GM10248 (cell line): ENCODE measurements around the gene RAMP1.

Source experiments
- CTCF ChIA-PET: fragments of 300-600 bp; sonication (Branson Sonifier 250); formaldehyde crosslinking; extraction: SDS; loops from one replicate; lab custom pipeline; 2021; ENCODE audit warnings: antibody characterized with exemption; lab: Yijun Ruan, JAX
- POLR2A ChIA-PET: fragments of 350-650 bp; sonication (Branson Sonifier 250); formaldehyde crosslinking; extraction: SDS; loops from one replicate; lab custom pipeline; 2020; ENCODE audit warnings: antibody characterized with exemption; lab: Yijun Ruan, JAX
- DNase-seq: peaks from one replicate; pipeline ENCODE4 v3.0.0; 2012; ENCODE audit errors: extremely low spot score
- CTCF ChIP-seq: IDR thresholded peaks from 2 replicates; pipeline ENCODE4 v1.5.1; 2012; ENCODE audit warnings: mild to moderate bottlenecking, low read depth; ENCODE audit errors: extremely low read depth, missing control alignments, control extremely low read depth

RAMP1 gene

GRCh38 chr2:237952851-237953250 is 93.4 kb downstream of the RAMP1 start:
- POLR2A ChIA-PET: no interaction called here
- CTCF ChIA-PET: interaction anchor here (1.4 to 2.1 kb wide), 2 partner anchors 29 to 311 kb away, joined by 4 to 9 read pairs; no protein-coding TSS in a partner anchor
- TF ChIP-seq CTCF: no peak
- DNase-seq: no peak

DNA sequence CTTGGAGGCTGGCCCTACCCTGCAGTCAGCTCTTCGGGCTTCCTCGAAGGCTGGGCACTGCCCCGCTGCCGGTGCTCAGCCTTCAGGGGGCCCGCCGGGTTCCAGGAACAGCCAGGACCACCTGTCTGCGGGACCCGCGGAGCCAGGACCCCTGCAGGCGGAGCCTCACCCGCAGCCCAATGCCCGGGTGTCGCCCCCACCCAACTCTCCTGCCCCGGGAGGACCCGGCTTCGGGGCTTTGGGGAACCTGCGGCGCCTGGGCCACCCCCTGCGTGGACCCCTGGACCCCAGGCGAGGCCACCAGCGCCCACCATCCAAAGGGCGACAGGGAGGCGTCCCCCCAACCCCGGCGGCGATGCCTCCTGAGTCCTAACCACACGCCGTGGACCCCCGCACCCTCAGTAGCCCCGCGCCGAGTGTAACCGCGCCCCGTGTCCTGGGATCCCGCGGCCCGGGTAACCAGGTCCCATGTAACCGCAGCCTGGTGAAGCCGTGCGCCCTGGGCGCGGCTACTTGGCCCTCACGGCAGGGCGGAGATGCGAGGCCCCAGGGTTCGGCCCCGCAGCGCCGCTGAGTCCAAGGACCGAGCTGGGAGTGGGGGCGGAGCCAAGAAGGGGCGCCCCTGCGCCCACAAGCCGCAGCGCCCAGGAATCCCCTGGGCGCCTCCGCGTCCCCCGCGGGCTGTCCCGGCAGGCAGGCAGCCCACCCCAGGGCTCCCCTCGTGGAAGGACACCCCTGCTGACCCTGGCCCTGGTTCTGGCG is 96.4 kb downstream of the RAMP1 start:
- POLR2A ChIA-PET: no interaction called here
- DNase-seq: no peak
- no peak for TF ChIP-seq CTCF
- CTCF ChIA-PET: no interaction called here

- no peak for DNase-seq
- no peak for TF ChIP-seq CTCF
- POLR2A ChIA-PET: no interaction called here
- CTCF ChIA-PET: no interaction called here
Measured at GRCh38 chr2:237956402-237956736, 96.9 kb downstream of the RAMP1 start.

DNA sequence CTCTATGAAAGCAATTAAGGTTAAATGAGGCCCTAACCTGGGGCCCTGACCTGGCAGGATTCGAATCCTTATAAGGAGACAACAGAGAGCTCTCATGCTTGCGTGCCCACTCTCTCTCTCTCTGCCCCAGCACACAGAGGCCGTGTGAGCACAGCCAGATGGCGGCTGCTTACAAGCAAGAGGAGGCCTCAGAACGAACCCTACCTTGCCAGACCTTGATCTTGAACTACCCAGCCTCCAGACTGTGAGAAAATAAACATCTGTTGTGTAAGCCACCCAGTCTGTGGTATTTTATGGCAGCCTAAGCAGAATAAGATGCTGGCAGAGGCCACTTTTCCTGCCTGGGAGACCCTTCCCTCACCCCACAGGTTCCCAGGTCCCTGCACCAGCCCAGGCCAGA is 102.2 kb downstream of the RAMP1 start:
- no peak for DNase-seq
- TF ChIP-seq CTCF: no peak
- ChIA-PET CTCF (interaction anchor here (1.5 kb wide), 1 partner anchor 104 kb away, joined by 7 read pairs; no protein-coding TSS in a partner anchor), POLR2A (no interaction called here)
